Measurements from ENCODE around the gene PACSIN1.

Gene PACSIN1

GRCh38 chr6:34516391-34517324 lies 50.8 kb downstream of the PACSIN1 start:
- DNase-seq (ENCODE audit: low spot score) = no peak
- no peak for TF ChIP-seq CTCF (IDR thresholded peaks at IDR 0.05; ENCODE audit: extremely low read depth, insufficient read depth, missing control alignments)
- in situ Hi-C loops (cut with MboI; ENCODE audit: low pct_unique_long_range_greater_than_20kb, low sequenced_read_pairs, unreplicated experiment) = no loop called here

- no peak for DNase-seq (ENCODE audit: low spot score)
- in situ Hi-C loops (cut with MboI; ENCODE audit: low pct_unique_long_range_greater_than_20kb, low sequenced_read_pairs, unreplicated experiment) = no loop called here
- no peak for TF ChIP-seq CTCF (IDR thresholded peaks at IDR 0.05; ENCODE audit: extremely low read depth, insufficient read depth, missing control alignments)
Measured at GRCh38 chr6:34517461-34517881, 51.6 kb downstream of the PACSIN1 start.

- DNase-seq (ENCODE audit: low spot score) = no peak
- in situ Hi-C loops (cut with MboI; ENCODE audit: low pct_unique_long_range_greater_than_20kb, low sequenced_read_pairs, unreplicated experiment) = no loop called here
- TF ChIP-seq CTCF (IDR thresholded peaks at IDR 0.05; ENCODE audit: extremely low read depth, insufficient read depth, missing control alignments) = no peak
Measured at GRCh38 chr6:34517966-34518365, 52.1 kb downstream of the PACSIN1 start.

GRCh38 chr6:34518669-34519365 lies 52.9 kb downstream of the PACSIN1 start:
- TF ChIP-seq CTCF (IDR thresholded peaks at IDR 0.05; ENCODE audit: extremely low read depth, insufficient read depth, missing control alignments) = no peak
- DNase-seq (ENCODE audit: low spot score) = no peak
- in situ Hi-C loops (cut with MboI; ENCODE audit: low pct_unique_long_range_greater_than_20kb, low sequenced_read_pairs, unreplicated experiment) = no loop called here

- in situ Hi-C loops (cut with MboI; ENCODE audit: low pct_unique_long_range_greater_than_20kb, low sequenced_read_pairs, unreplicated experiment) = no loop called here
- no peak for DNase-seq (ENCODE audit: low spot score)
- TF ChIP-seq CTCF (IDR thresholded peaks at IDR 0.05; ENCODE audit: extremely low read depth, insufficient read depth, missing control alignments) = no peak
Measured at GRCh38 chr6:34519971-34520644, 54.2 kb downstream of the PACSIN1 start.

GRCh38 chr6:34520645-34521462 lies 55.0 kb downstream of the PACSIN1 start:
- in situ Hi-C loops (cut with MboI; ENCODE audit: low pct_unique_long_range_greater_than_20kb, low sequenced_read_pairs, unreplicated experiment) = no loop called here
- DNase-seq (ENCODE audit: low spot score) = no peak
- TF ChIP-seq CTCF (IDR thresholded peaks at IDR 0.05; ENCODE audit: extremely low read depth, insufficient read depth, missing control alignments) = no peak

All from GM13977 (cell line).